Kidney (tissue), 14 donors: ENCODE data around the gene KRI1. TPM values are rescaled to one million over a fixed set of nuclear protein-coding genes. Genes with fewer than 3 reads are reported as not detected.

ENCODE experiments used
- DNase-seq, 5 donors: peaks; one replicate each; pipeline ENCODE4 v3.0.0-alpha.2; 2013 to 2020
- FAIRE-seq: peaks from 2 replicates; lab custom pipeline; 2012; peaks lifted over from hg19 to GRCh38; lab: Jason Lieb, UNC
- H3K27ac ChIP-seq, 2 donors: one replicate each; pipeline ENCODE4 v1.7.0; 2013; ENCODE audit warnings: low read depth in 2 of 2, low read length in 2 of 2, inconsistent platforms in 1 of 2
- H3K27me3 ChIP-seq: one replicate; pipeline ENCODE4 v1.7.1; 2013; ENCODE audit warnings: low read length, inconsistent platforms; ENCODE audit not compliant: control insufficient read depth, insufficient read depth
- H3K36me3 ChIP-seq, 3 donors: one replicate each; pipeline versions ENCODE4 v1.7.0 to v1.7.1; 2013; ENCODE audit warnings: low read length in 3 of 3, control low read depth in 1 of 3, inconsistent platforms in 1 of 3; ENCODE audit not compliant: insufficient read depth in 3 of 3, control insufficient read depth in 2 of 3
- H3K4me1 ChIP-seq, 3 donors: one replicate each; pipeline versions ENCODE4 v1.7.0 to v1.7.1; 2013; ENCODE audit warnings: low read length in 3 of 3, inconsistent platforms in 1 of 3, low read depth in 1 of 3; ENCODE audit not compliant: control insufficient read depth in 2 of 3, insufficient read depth in 2 of 3
- H3K4me3 ChIP-seq, 3 donors: one replicate each; pipeline versions ENCODE4 v1.7.0 to v1.8.1; 2013; ENCODE audit warnings: low read length in 3 of 3, control low read depth in 1 of 3, inconsistent platforms in 1 of 3
- H3K9ac ChIP-seq, 3 donors: one replicate each; pipeline versions ENCODE4 v1.7.0 to v1.7.1; 2013; ENCODE audit warnings: low read length in 3 of 3, control low read depth in 1 of 3, inconsistent platforms in 1 of 3
- H3K9me3 ChIP-seq, 3 donors: one replicate each; pipeline versions ENCODE4 v1.7.0 to v1.7.1; 2013; ENCODE audit warnings: low read length in 3 of 3, control low read depth in 1 of 3, inconsistent platforms in 1 of 3; ENCODE audit not compliant: control insufficient read depth in 2 of 3, insufficient read depth in 1 of 3
- CTCF ChIP-seq: IDR thresholded peaks from 3 replicates; pipeline ENCODE4 v1.5.1; 2012; ENCODE audit warnings: mild to moderate bottlenecking, moderate library complexity, borderline replicate concordance; ENCODE audit not compliant: insufficient read depth; ENCODE audit errors: extremely low read depth
- intact Hi-C: fragments of 100-400 bp; cut with DNase I; formaldehyde crosslinking; loops from one replicate; pipeline ENCODE4 v1.11.1; 2022
- polyA plus RNA-seq: library from polyadenylated mRNA; stranded (reverse); fragments of 350-450 nt; fragmentation: Illumina TruSeq; extraction: RNeasy Lipid Tissue Mini Kit (QIAGEN cat#74804); gene quantifications from one replicate; pipeline ENCODE4 v1.2.3, GENCODE V29; 2014; ENCODE audit warnings: low read depth, low replicate concordance; ENCODE audit not compliant: insufficient read depth
- total RNA-seq: library from RNA; stranded (reverse); fragmentation: NEBNext Ultra II Directional; extraction: Animal tissue kit (Norgen Biotek cat#: 25700); gene quantifications from one replicate; pipeline ENCODE4 v1.2.1, GENCODE V29; 2021
- donor health status: control.
- donor health status: control.
- donor health status: control.
- donor health status: control.
- donor health status: control.
- donor health status: DM: yes; HTN: yes; CAD: no.
- donor health status: Normal renal cell carcinoma (clear cell type).

Gene KRI1
- total and polyA plus RNA-seq, 2 donors from 2014 or later = 13.9 to 29.4 TPM

- FAIRE-seq (no peak), DNase-seq (no peak)
- H3K4me3 ChIP-seq = no peak overlapping the region
- no peak overlapping the region for H3K27ac ChIP-seq
- H3K9me3 ChIP-seq = no peaks in the 10 kb centered on the region
- peaks cover 0 to 49% (median 19%) of the 10 kb centered on the region in 3 donors for H3K36me3 ChIP-seq
- H3K9ac ChIP-seq = no peak overlapping the region
- intact Hi-C loops = no loop called here
- no peak for TF ChIP-seq CTCF
- H3K27me3 ChIP-seq = no peaks in the 10 kb centered on the region
- no peaks in the 10 kb centered on the region for H3K4me1 ChIP-seq
These were observed 11.8 kb downstream of the KRI1 start for GRCh38 chr19:10553943-10554381.

- peaks cover 0 to 56% (median 25%) of the 10 kb centered on the region in 3 donors for H3K36me3 ChIP-seq
- no peak for TF ChIP-seq CTCF
- no peaks in the 10 kb centered on the region for H3K9me3 ChIP-seq
- no peak overlapping the region for H3K9ac ChIP-seq
- H3K4me3 ChIP-seq = no peak overlapping the region
- H3K27me3 ChIP-seq = no peaks in the 10 kb centered on the region
- H3K27ac ChIP-seq = no peak overlapping the region
- H3K4me1 ChIP-seq = no peaks in the 10 kb centered on the region
- DNase-seq (no peak), FAIRE-seq (no peak)
- intact Hi-C loops = no loop called here
These were observed 12.6 kb downstream of the KRI1 start for GRCh38 chr19:10553087-10553667.

GRCh38 chr19:10552510-10553053, 13.2 kb downstream of the KRI1 start:
- Histone ChIP-seq H3K4me3 (no peak overlapping the region), H3K9me3 (no peaks in the 10 kb centered on the region), H3K9ac (no peak overlapping the region), H3K27me3 (no peaks in the 10 kb centered on the region), H3K27ac (no peak overlapping the region), H3K36me3 (peaks cover 0 to 54% (median 25%) of the 10 kb centered on the region in 3 donors), H3K4me1 (no peaks in the 10 kb centered on the region)
- intact Hi-C loops = no loop called here
- DNase-seq = no peak
- no peak for FAIRE-seq
- TF ChIP-seq CTCF = no peak
